ENCODE data around the gene ZNF362.

Gene ZNF362

GRCh38 chr1:33317354-33317753 is 61.1 kb downstream of the ZNF362 start:
- in situ Hi-C loops (cut with MboI; ENCODE audit: low sequenced_read_pairs, unreplicated experiment): no loop called here
- DNase-seq (ENCODE audit: low spot score): no peak
- TF ChIP-seq, protein P1, sequence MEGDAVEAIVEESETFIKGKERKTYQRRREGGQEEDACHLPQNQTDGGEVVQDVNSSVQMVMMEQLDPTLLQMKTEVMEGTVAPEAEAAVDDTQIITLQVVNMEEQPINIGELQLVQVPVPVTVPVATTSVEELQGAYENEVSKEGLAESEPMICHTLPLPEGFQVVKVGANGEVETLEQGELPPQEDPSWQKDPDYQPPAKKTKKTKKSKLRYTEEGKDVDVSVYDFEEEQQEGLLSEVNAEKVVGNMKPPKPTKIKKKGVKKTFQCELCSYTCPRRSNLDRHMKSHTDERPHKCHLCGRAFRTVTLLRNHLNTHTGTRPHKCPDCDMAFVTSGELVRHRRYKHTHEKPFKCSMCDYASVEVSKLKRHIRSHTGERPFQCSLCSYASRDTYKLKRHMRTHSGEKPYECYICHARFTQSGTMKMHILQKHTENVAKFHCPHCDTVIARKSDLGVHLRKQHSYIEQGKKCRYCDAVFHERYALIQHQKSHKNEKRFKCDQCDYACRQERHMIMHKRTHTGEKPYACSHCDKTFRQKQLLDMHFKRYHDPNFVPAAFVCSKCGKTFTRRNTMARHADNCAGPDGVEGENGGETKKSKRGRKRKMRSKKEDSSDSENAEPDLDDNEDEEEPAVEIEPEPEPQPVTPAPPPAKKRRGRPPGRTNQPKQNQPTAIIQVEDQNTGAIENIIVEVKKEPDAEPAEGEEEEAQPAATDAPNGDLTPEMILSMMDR (IDR thresholded peaks at IDR 0.05; ENCODE audit: borderline replicate concordance, control extremely low read depth, extremely low read depth, insufficient read depth, missing control alignments): no peak

DNA sequence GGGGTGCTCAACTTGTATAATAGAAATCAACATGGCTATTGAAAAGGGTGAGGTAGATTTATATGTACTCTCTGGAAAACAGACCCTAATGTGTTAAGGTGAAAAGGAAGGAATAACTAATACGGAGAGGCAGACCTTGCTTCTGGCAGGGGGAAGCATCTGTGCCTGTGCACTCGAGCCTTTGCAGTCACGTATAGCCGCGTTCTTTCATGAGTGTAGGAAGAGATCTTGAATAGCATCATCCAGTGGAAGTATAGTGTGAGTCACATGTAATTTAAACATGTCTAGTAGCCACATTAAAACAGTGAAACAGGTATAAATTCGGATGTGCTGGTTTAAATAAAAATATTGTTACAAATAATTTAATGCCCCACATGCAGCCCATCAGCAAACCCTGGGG is 61.7 kb downstream of the ZNF362 start:
- TF ChIP-seq, protein P1 (IDR thresholded peaks at IDR 0.05; ENCODE audit: borderline replicate concordance, control extremely low read depth, extremely low read depth, insufficient read depth, missing control alignments): no peak
- DNase-seq (ENCODE audit: low spot score): no peak
- in situ Hi-C loops (cut with MboI; ENCODE audit: low sequenced_read_pairs, unreplicated experiment): no loop called here

- TF ChIP-seq, protein P1 (IDR thresholded peaks at IDR 0.05; ENCODE audit: borderline replicate concordance, control extremely low read depth, extremely low read depth, insufficient read depth, missing control alignments): no peak
- no peak for DNase-seq (ENCODE audit: low spot score)
- in situ Hi-C loops (cut with MboI; ENCODE audit: low sequenced_read_pairs, unreplicated experiment): no loop called here
Measured at GRCh38 chr1:33319186-33319948, 63.1 kb downstream of the ZNF362 start.

- in situ Hi-C loops (cut with MboI; ENCODE audit: low sequenced_read_pairs, unreplicated experiment): no loop called here
- TF ChIP-seq, protein P1 (IDR thresholded peaks at IDR 0.05; ENCODE audit: borderline replicate concordance, control extremely low read depth, extremely low read depth, insufficient read depth, missing control alignments): no peak
- no peak for DNase-seq (ENCODE audit: low spot score)
Measured at GRCh38 chr1:33319949-33320618, 63.8 kb downstream of the ZNF362 start.

GRCh38 chr1:33320619-33321165 is 64.4 kb downstream of the ZNF362 start, which contains the start of gene A3GALT2:
TSS of gene A3GALT2 (minus strand) at chr1:33321098. CDS start at chr1:33321098, 0 bp downstream.
- TF ChIP-seq, protein P1 (IDR thresholded peaks at IDR 0.05; ENCODE audit: borderline replicate concordance, control extremely low read depth, extremely low read depth, insufficient read depth, missing control alignments): no peak
- DNase-seq (ENCODE audit: low spot score): no peak
- in situ Hi-C loops (cut with MboI; ENCODE audit: low sequenced_read_pairs, unreplicated experiment): no loop called here

DNA sequence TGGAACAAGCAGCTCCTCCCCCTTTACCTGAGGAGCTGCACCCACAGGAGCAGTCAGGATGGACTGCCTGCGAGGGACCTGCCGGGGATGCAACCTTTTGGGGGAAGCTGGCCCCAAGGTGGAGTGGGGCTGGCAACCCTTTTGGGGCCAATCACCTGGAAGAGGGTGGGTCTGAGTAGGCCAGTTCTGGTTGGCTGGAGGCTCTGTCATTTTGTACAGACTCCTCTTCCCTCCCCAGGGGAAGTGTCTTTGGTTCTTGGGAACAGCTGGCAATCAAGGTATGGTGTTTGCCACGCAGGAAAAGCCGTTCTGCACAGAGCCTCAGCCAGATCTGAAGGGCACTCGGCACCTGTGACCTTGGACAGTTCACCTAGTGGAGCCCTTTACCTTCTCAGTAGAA is 64.9 kb downstream of the ZNF362 start:
- DNase-seq (ENCODE audit: low spot score): no peak
- in situ Hi-C loops (cut with MboI; ENCODE audit: low sequenced_read_pairs, unreplicated experiment): no loop called here
- TF ChIP-seq, protein P1 (IDR thresholded peaks at IDR 0.05; ENCODE audit: borderline replicate concordance, control extremely low read depth, extremely low read depth, insufficient read depth, missing control alignments): no peak

Measured in GM13976 (cell line).